DOHH2 (cell line): Measurements from ENCODE around the gene CDH4.

ENCODE experiments used
- EZH2phosphoT487 ChIP-seq: fragments of 200-600 bp; sonication (generic); IDR thresholded peaks from 2 replicates; pipeline ENCODE4 v1.6.1; 2017; ENCODE audit warnings: borderline replicate concordance, mild to moderate bottlenecking, antibody characterized with exemption, low read length, moderate library complexity, mixed read lengths
- TF ChIP-seq, protein P1 (sequence below): fragments of 200-600 bp; sonication (generic); IDR thresholded peaks from one replicate; pipeline ENCODE4 v1.5.1; 2014; ENCODE audit warnings: antibody characterized with exemption, mild to moderate bottlenecking, low read depth, low read length; ENCODE audit not compliant: poor library complexity, severe bottlenecking

GRCh38 chr20:61934716-61935530 is 682.9 kb downstream of the CDH4 start:
- TF ChIP-seq, protein P1, sequence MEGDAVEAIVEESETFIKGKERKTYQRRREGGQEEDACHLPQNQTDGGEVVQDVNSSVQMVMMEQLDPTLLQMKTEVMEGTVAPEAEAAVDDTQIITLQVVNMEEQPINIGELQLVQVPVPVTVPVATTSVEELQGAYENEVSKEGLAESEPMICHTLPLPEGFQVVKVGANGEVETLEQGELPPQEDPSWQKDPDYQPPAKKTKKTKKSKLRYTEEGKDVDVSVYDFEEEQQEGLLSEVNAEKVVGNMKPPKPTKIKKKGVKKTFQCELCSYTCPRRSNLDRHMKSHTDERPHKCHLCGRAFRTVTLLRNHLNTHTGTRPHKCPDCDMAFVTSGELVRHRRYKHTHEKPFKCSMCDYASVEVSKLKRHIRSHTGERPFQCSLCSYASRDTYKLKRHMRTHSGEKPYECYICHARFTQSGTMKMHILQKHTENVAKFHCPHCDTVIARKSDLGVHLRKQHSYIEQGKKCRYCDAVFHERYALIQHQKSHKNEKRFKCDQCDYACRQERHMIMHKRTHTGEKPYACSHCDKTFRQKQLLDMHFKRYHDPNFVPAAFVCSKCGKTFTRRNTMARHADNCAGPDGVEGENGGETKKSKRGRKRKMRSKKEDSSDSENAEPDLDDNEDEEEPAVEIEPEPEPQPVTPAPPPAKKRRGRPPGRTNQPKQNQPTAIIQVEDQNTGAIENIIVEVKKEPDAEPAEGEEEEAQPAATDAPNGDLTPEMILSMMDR: no peak
- no peak for TF ChIP-seq EZH2phosphoT487
